HT1080 (cell line): Measurements from ENCODE around the gene MON1A. TPM values are rescaled to one million over a fixed set of nuclear protein-coding genes. Genes with fewer than 3 reads are reported as not detected.
"Not testable (repeated sequence)": the region's sequence is repeated elsewhere in the genome, so short reads cannot be mapped to it uniquely, and the experiment has no call there.

Source experiments
- DNase-seq: peaks from one replicate; pipeline ENCODE4 v3.0.0-alpha.2; 2015; ENCODE audit warnings: low read depth
- polyA plus RNA-seq, 2 experiments: library from polyadenylated mRNA; depleted of rRNA; stranded (reverse); fragments of >200 nt; gene quantifications; 2 replicates each; pipeline ENCODE4 v1.2.3, GENCODE V29; 2015
- total RNA-seq: library from RNA; depleted of rRNA; stranded (reverse); fragments of >200 nt; shearing (Covaris generic); gene quantifications from 2 replicates; pipeline ENCODE4 v1.2.3, GENCODE V29; 2014; rRNA removed

MON1A gene
- 24.0 and 31.1 TPM in 2 replicates for total RNA-seq
- polyA plus RNA-seq (2015; cell fraction: cytosol; rRNA removed): 17.5 and 17.9 TPM in 2 replicates
- polyA plus RNA-seq (2015; cell fraction: nucleus; rRNA removed): 12.4 and 12.7 TPM in 2 replicates

GRCh38 chr3:49929291-49930167 lies at the start of gene MON1A:
TSS of gene MON1A (minus strand) at chr3:49929811. CDS start at chr3:49913346, 16,465 bp downstream.
- DNase-seq: peak; percentile 94

- no peak for DNase-seq
Observed at GRCh38 chr3:49976942-49977341, 47.3 kb upstream of the MON1A start.

- no peak for DNase-seq
Observed at GRCh38 chr3:49972656-49973055, 43.0 kb upstream of the MON1A start.

GRCh38 chr3:49968346-49968745 lies 38.7 kb upstream of the MON1A start:
- no peak for DNase-seq

GRCh38 chr3:49967291-49967690 lies 37.7 kb upstream of the MON1A start:
- DNase-seq: no peak

- no peak for DNase-seq
Observed at GRCh38 chr3:49966233-49966942, 36.8 kb upstream of the MON1A start.

GRCh38 chr3:49955636-49956035 lies 26.0 kb upstream of the MON1A start:
- no peak for DNase-seq

- no peak for DNase-seq
Observed at GRCh38 chr3:49952924-49953323, 23.3 kb upstream of the MON1A start.

- DNase-seq: no peak
Observed at GRCh38 chr3:49942651-49943050, 13.0 kb upstream of the MON1A start.

GRCh38 chr3:49940667-49941249 lies 11.1 kb upstream of the MON1A start:
- no peak for DNase-seq

GRCh38 chr3:49939858-49940666 lies 10.5 kb upstream of the MON1A start, which contains the start of gene RBM6:
TSS of gene RBM6 (plus strand) at chr3:49940150. CDS start at chr3:49962642, 22,492 bp downstream.
- DNase-seq: peak; percentile 98

- DNase-seq: no peak
Observed at GRCh38 chr3:49937090-49937489, 7.5 kb upstream of the MON1A start.

- not testable (repeated sequence) for DNase-seq
Observed at GRCh38 chr3:49932281-49932680, 2.7 kb upstream of the MON1A start.

GRCh38 chr3:49930922-49931321 lies 1.3 kb upstream of the MON1A start:
- peak; percentile 28 for DNase-seq

GRCh38 chr3:49930168-49930690 lies 618 bp upstream of the MON1A start:
- no peak for DNase-seq

GRCh38 chr3:49928481-49929017 lies 1.1 kb downstream of the MON1A start:
- no peak for DNase-seq

- DNase-seq: no peak
Observed at GRCh38 chr3:49927798-49928197, 1.8 kb downstream of the MON1A start.

- DNase-seq: no peak
Observed at GRCh38 chr3:49926117-49926728, 3.4 kb downstream of the MON1A start.

- DNase-seq: no peak
Observed at GRCh38 chr3:49925485-49925884, 4.1 kb downstream of the MON1A start.

GRCh38 chr3:49924683-49925082 lies 4.9 kb downstream of the MON1A start:
- DNase-seq: peak; percentile 90
